Endothelial cell of umbilical vein (primary cell): ENCODE results near the gene GTF3C5. TPM values are rescaled to one million over a fixed set of nuclear protein-coding genes. Genes with fewer than 3 reads are reported as not detected.

Source experiments
- BruUV-seq: library from RNA; stranded (reverse); fragments of 400-500 nt; replicated peaks from 2 replicates; lab custom pipeline; 2021; lab: Mats Ljungman, UMichigan
- CTCF ChIA-PET: fragments of 300-600, 350-600 bp; sonication (Branson Sonifier 250); formaldehyde crosslinking; loops from one replicate; lab custom pipeline; 2021; ENCODE audit warnings: antibody characterized with exemption, inconsistent platforms; lab: Charles Lee
- POLR2A ChIA-PET: fragments of 300-600, 350-600 bp; sonication (Branson Sonifier 250); formaldehyde crosslinking; loops from one replicate; lab custom pipeline; 2021; ENCODE audit warnings: antibody characterized with exemption, inconsistent platforms; lab: Charles Lee
- DNase-seq: peaks from one replicate; pipeline ENCODE4 v3.0.0-alpha.2; 2011; ENCODE audit warnings: low read depth, low spot score
- FAIRE-seq: peaks from 2 replicates; lab custom pipeline; 2011; peaks lifted over from hg19 to GRCh38; lab: Jason Lieb, UNC
- H2AFZ ChIP-seq: 2 replicates; pipeline ENCODE4 v1.6.0; 2012; ENCODE audit warnings: low read depth, low read length, control low read depth, inconsistent platforms
- H3K27ac ChIP-seq: 2 replicates; pipeline ENCODE4 v1.5.1; 2011; ENCODE audit warnings: low read depth, mild to moderate bottlenecking, control low read depth, low read length, moderate library complexity; ENCODE audit not compliant: insufficient read depth
- H3K27me3 ChIP-seq, 2 experiments: 2 replicates each; pipeline versions ENCODE4 v1.6.0 to v1.6.1; 2011; ENCODE audit warnings: low read length in 2 of 2, mixed read lengths in 1 of 2; ENCODE audit not compliant: control insufficient read depth in 2 of 2, insufficient read depth in 2 of 2
- H3K36me3 ChIP-seq, 2 experiments: 2 replicates in 1 of 2; 3 replicates in 1 of 2; pipeline ENCODE4 v1.5.1; 2011; ENCODE audit warnings: low read length in 2 of 2, mild to moderate bottlenecking in 1 of 2, moderate library complexity in 1 of 2; ENCODE audit not compliant: control insufficient read depth in 2 of 2, insufficient read depth in 2 of 2; ENCODE audit errors: extremely low read depth in 1 of 2
- H3K4me1 ChIP-seq: 3 replicates; pipeline ENCODE4 v1.5.1; 2011; ENCODE audit warnings: mild to moderate bottlenecking, low read length; ENCODE audit not compliant: control insufficient read depth, insufficient read depth; ENCODE audit errors: extremely low read depth
- H3K4me2 ChIP-seq: 2 replicates; pipeline ENCODE4 v1.6.1; 2011; ENCODE audit warnings: low read length, control low read depth, mixed read lengths; ENCODE audit not compliant: insufficient read depth
- H3K4me3 ChIP-seq, 3 experiments: fragments of 200-600 bp in 1 of 3; sonication (generic), shearing (Covaris generic) in 1 of 3; replicated peaks in 1 of 3; 2 replicates each; pipeline ENCODE4 v1.5.1; 2011 to 2016; ENCODE audit warnings: control low read depth in 3 of 3, low read length in 3 of 3, mild to moderate bottlenecking in 2 of 3, inconsistent platforms in 1 of 3, low read depth in 1 of 3, moderate library complexity in 1 of 3; ENCODE audit not compliant: insufficient read depth in 1 of 3
- H3K79me2 ChIP-seq: 2 replicates; pipeline ENCODE4 v1.6.0; 2012; ENCODE audit warnings: low read length, inconsistent platforms; ENCODE audit not compliant: control insufficient read depth, insufficient read depth
- H3K9ac ChIP-seq: replicated peaks from 2 replicates; pipeline ENCODE3; 2011; ENCODE audit warnings: low read length, control low read depth; ENCODE audit not compliant: insufficient read depth; ENCODE audit errors: extremely low read depth
- H3K9me1 ChIP-seq: replicated peaks from 3 replicates; pipeline ENCODE4 v1.6.0; 2011; ENCODE audit warnings: mild to moderate bottlenecking, low read length; ENCODE audit not compliant: control insufficient read depth, insufficient read depth; ENCODE audit errors: extremely low read depth
- H3K9me3 ChIP-seq: replicated peaks from 2 replicates; pipeline ENCODE4 v1.5.1; 2012; ENCODE audit warnings: low read length, inconsistent platforms; ENCODE audit not compliant: control insufficient read depth, insufficient read depth
- H4K20me1 ChIP-seq: replicated peaks from 2 replicates; pipeline ENCODE3; 2011; ENCODE audit warnings: mild to moderate bottlenecking, low read length; ENCODE audit not compliant: control insufficient read depth, insufficient read depth; ENCODE audit errors: extremely low read depth
- CTCF ChIP-seq, 2 donors: IDR thresholded peaks; 1 replicate in 1 of 2; 2 replicates in 1 of 2; pipeline ENCODE4 v1.5.1; 2011; ENCODE audit warnings: low read length in 2 of 2, mild to moderate bottlenecking in 2 of 2, moderate library complexity in 2 of 2, control low read depth in 1 of 2, inconsistent platforms in 1 of 2, low read depth in 1 of 2; ENCODE audit not compliant: insufficient read depth in 1 of 2; ENCODE audit errors: extremely low read depth in 1 of 2
- EZH2 ChIP-seq: IDR thresholded peaks from 2 replicates; pipeline ENCODE4 v1.6.1; 2012; ENCODE audit warnings: borderline replicate concordance, low read depth, mild to moderate bottlenecking, moderate library complexity, low read length, inconsistent platforms; ENCODE audit not compliant: severe bottlenecking
- FOS ChIP-seq: IDR thresholded peaks from 2 replicates; pipeline ENCODE4 v1.6.1; 2011; ENCODE audit warnings: mild to moderate bottlenecking, low read length, moderate library complexity, borderline replicate concordance; ENCODE audit not compliant: insufficient read depth
- GATA2 ChIP-seq: IDR thresholded peaks from 2 replicates; pipeline ENCODE4 v1.7.0; 2011; ENCODE audit warnings: low read depth, mild to moderate bottlenecking, moderate library complexity, mixed read lengths, low read length; ENCODE audit not compliant: insufficient read length, insufficient read depth
- JUN ChIP-seq: IDR thresholded peaks from 2 replicates; pipeline ENCODE4 v1.6.1; 2011; ENCODE audit warnings: borderline replicate concordance, low read depth; ENCODE audit not compliant: insufficient read length, insufficient read depth
- MAX ChIP-seq: IDR thresholded peaks from 2 replicates; pipeline ENCODE4 v1.6.1; 2011; ENCODE audit not compliant: insufficient read depth, insufficient read length
- MYC ChIP-seq: IDR thresholded peaks from one replicate; pipeline ENCODE4 v1.6.1; 2011; ENCODE audit warnings: mild to moderate bottlenecking, low read depth, low read length
- POLR2A ChIP-seq: IDR thresholded peaks from 2 replicates; pipeline ENCODE4 v1.6.1; 2012; ENCODE audit warnings: low read depth, mild to moderate bottlenecking, control low read depth, low read length
- POLR2AphosphoS5 ChIP-seq: IDR thresholded peaks from 2 replicates; pipeline ENCODE4 v1.6.1; 2012; ENCODE audit warnings: low read depth, mild to moderate bottlenecking, control low read depth, low read length, moderate library complexity; ENCODE audit not compliant: insufficient read depth
- dilution Hi-C: fragments of 300-500 bp; cut with MboI; formaldehyde crosslinking; loops from one replicate; pipeline ENCODE4 v1.15.0; 2019; ENCODE audit warnings: low sequenced_read_pairs; ENCODE audit not compliant: extremely low pct_ligation_motif_present
- intact Hi-C: fragments of 100-400 bp; cut with micrococcal nuclease; formaldehyde crosslinking; loops from one replicate; pipeline ENCODE4 v1.10.0; 2022
- polyA plus RNA-seq, 4 experiments: library from polyadenylated mRNA; depleted of rRNA in 3 of 4; stranded (reverse) in 3 of 4; unstranded in 1 of 4; fragments of >200 nt; gene quantifications; 2 replicates each; pipeline versions ENCODE4 v1.2.1 to v1.2.3, GENCODE V29; 2011 to 2012; ENCODE audit warnings: missing spikeins in 1 of 4
- total RNA-seq: library from RNA; stranded (reverse); gene quantifications from 2 replicates; pipeline ENCODE4 v1.2.3, GENCODE V29; 2021

GTF3C5 gene
- total and polyA plus RNA-seq, 2 donors (not counting 3 experiments of a cell fraction or from before 2014, with no cell fraction given), result 65.6 to 73.8 TPM

GRCh38 chr9:133067006-133067405 is 36.2 kb downstream of the GTF3C5 start:
- Histone ChIP-seq H4K20me1 (no peaks in the 10 kb centered on the region), H3K9me3 (no peaks in the 10 kb centered on the region), H3K9me1 (no peaks in the 10 kb centered on the region), H3K4me3 (no peak overlapping the region), H3K4me2 (no peak overlapping the region), H3K79me2 (no peaks in the 10 kb centered on the region), H3K4me1 (no peaks in the 10 kb centered on the region), H2AFZ (no peak overlapping the region), H3K9ac (no peak overlapping the region), H3K27me3 (no peaks in the 10 kb centered on the region), H3K36me3 (no peaks in the 10 kb centered on the region), H3K27ac (no peak overlapping the region)
- intact Hi-C loops (no loop called here), dilution Hi-C loops (no loop called here)
- POLR2A ChIA-PET, result no interaction called here
- no peak for TF ChIP-seq POLR2A
- no peak for TF ChIP-seq EZH2
- no peak for TF ChIP-seq MAX
- no peak for TF ChIP-seq CTCF (IDR thresholded peaks at IDR 0.05; ENCODE audit: extremely low read depth in 1 of 2, insufficient read depth in 1 of 2, low read depth in 1 of 2, low read length in 2 of 2)
- TF ChIP-seq GATA2, result no peak
- no peak for TF ChIP-seq FOS
- no peak for TF ChIP-seq POLR2AphosphoS5
- TF ChIP-seq JUN, result no peak
- no peak for TF ChIP-seq MYC
- CTCF ChIA-PET, result interaction anchor here (1.1 to 2.3 kb wide), 2 partner anchors 77 to 82 kb away, joined by 3 to 11 read pairs; no protein-coding TSS in a partner anchor
- FAIRE-seq (no peak), DNase-seq (no peak)
- BruUV-seq, result no TSS peak
